AG20443 (cell line): ENCODE data around the gene KCTD5.
A peak's percentile ranks its signal among the peaks of the same experiment; 100 is the strongest.
"Not testable (repeated sequence)": the region's sequence is repeated elsewhere in the genome, so short reads cannot be mapped to it uniquely, and the experiment has no call there.

Source experiments
- DNase-seq: peaks from one replicate; pipeline ENCODE4 v3.0.0; 2012; ENCODE audit warnings: low spot score, mixed read lengths

The KCTD5 gene

GRCh38 chr16:2710021-2710710 is 27.8 kb downstream of the KCTD5 start:
- no peak for DNase-seq

- no peak for DNase-seq
Observed at GRCh38 chr16:2710711-2711231, 28.4 kb downstream of the KCTD5 start.

GRCh38 chr16:2711370-2712062 is 29.2 kb downstream of the KCTD5 start:
- no peak for DNase-seq

- DNase-seq: no peak
Observed at GRCh38 chr16:2712063-2712441, 29.7 kb downstream of the KCTD5 start.

- DNase-seq: no peak
Observed at GRCh38 chr16:2712546-2712945, 30.2 kb downstream of the KCTD5 start.

- no peak for DNase-seq
Observed at GRCh38 chr16:2713523-2713922, 31.2 kb downstream of the KCTD5 start.

- DNase-seq: no peak
Observed at GRCh38 chr16:2713985-2714774, 31.9 kb downstream of the KCTD5 start.

- DNase-seq: no peak
Observed at GRCh38 chr16:2715064-2715463, 32.7 kb downstream of the KCTD5 start.

GRCh38 chr16:2715519-2715918 is 33.2 kb downstream of the KCTD5 start:
- peak; percentile 84 for DNase-seq

GRCh38 chr16:2715966-2716885 is 33.9 kb downstream of the KCTD5 start:
- no peak for DNase-seq

- DNase-seq: no peak
Observed at GRCh38 chr16:2716948-2717347, 34.6 kb downstream of the KCTD5 start.

GRCh38 chr16:2717383-2718263 is 35.3 kb downstream of the KCTD5 start:
- no peak for DNase-seq

GRCh38 chr16:2719328-2720063 is 37.2 kb downstream of the KCTD5 start:
- no peak for DNase-seq

- DNase-seq: no peak
Observed at GRCh38 chr16:2720064-2720457, 37.7 kb downstream of the KCTD5 start, which contains the start of gene PRSS27. PRSS27 (minus strand) TSS chr16:2720224; CDS start chr16:2720160, 64 bp downstream.

GRCh38 chr16:2720719-2721633 is 38.7 kb downstream of the KCTD5 start:
- DNase-seq: peak; percentile 95

- not testable (repeated sequence) for DNase-seq
Observed at GRCh38 chr16:2721634-2722173, 39.4 kb downstream of the KCTD5 start.

- no peak for DNase-seq
Observed at GRCh38 chr16:2724088-2724676, 41.9 kb downstream of the KCTD5 start.

GRCh38 chr16:2724816-2725348 is 42.6 kb downstream of the KCTD5 start:
- no peak for DNase-seq
